LNCaP clone FGC (cell line): ENCODE measurements around the gene SUGP2.

ENCODE experiments used
- DNase-seq: peaks from one replicate; pipeline ENCODE4 v3.0.0-alpha.2; 2011; ENCODE audit warnings: low read depth
- H3K4me3 ChIP-seq: 2 replicates; pipeline ENCODE4 v1.5.1; 2011; ENCODE audit warnings: mild to moderate bottlenecking, low read depth, low read length, control low read depth
- TF ChIP-seq, protein P1 (sequence below): IDR thresholded peaks from 2 replicates; pipeline ENCODE4 v1.5.1; 2012; ENCODE audit warnings: mild to moderate bottlenecking; ENCODE audit not compliant: control insufficient read depth, insufficient read depth; ENCODE audit errors: extremely low read depth

Gene SUGP2

DNA sequence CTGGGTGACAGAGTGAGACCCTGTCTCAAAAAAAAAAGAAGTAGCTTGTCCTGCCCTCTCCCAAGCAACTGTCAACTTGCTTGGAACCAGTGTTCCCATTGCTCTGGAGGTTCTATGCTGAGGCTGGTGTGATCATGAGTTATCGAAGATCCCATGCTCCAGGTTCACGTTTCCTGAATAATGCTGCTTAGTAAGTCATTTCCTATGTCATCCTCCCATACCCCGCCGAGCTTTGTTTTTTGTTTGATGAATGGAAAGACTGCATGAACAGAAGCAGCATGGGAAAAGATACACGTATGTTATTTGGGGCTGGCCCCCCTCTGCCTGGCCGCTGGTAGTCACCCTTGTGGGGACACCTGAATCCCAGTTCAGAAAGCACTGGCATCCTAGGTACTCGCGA lies 41.8 kb upstream of the SUGP2 start:
- DNase-seq: no peak
- TF ChIP-seq, protein P1, sequence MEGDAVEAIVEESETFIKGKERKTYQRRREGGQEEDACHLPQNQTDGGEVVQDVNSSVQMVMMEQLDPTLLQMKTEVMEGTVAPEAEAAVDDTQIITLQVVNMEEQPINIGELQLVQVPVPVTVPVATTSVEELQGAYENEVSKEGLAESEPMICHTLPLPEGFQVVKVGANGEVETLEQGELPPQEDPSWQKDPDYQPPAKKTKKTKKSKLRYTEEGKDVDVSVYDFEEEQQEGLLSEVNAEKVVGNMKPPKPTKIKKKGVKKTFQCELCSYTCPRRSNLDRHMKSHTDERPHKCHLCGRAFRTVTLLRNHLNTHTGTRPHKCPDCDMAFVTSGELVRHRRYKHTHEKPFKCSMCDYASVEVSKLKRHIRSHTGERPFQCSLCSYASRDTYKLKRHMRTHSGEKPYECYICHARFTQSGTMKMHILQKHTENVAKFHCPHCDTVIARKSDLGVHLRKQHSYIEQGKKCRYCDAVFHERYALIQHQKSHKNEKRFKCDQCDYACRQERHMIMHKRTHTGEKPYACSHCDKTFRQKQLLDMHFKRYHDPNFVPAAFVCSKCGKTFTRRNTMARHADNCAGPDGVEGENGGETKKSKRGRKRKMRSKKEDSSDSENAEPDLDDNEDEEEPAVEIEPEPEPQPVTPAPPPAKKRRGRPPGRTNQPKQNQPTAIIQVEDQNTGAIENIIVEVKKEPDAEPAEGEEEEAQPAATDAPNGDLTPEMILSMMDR: no peak
- no peak overlapping the region for H3K4me3 ChIP-seq

DNA sequence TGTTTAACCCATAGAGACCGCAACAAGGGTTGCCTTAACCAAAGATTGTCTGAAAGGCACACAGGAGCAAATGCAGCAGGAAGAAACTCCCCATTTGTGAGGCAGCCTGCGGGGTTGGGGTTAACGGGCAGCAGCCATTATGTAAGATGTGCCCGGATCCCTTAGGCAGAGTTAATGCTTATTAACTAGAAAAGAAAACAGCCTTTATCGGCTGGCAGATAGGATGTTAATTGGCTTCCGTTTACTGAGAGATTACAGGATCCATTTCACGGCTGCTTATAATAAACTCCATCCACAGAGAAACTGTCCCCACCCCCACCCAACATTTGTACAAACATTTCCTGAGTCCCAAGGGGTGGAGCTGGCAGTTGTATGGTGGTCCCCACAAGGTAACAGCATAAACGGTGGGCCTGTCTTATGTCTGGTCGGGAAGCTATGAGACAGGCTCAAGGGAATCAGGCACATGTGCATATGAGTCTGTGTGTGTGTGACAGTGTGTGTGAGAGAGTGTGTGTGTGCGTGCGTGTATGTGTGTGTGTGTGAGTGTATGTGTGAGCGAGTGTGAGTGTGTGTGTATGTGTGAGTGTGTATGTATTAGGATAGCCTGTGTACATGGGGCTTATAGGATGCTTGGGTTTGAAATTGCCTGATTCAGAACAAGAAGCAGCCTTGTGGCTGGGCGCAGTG lies 41.0 kb upstream of the SUGP2 start:
- H3K4me3 ChIP-seq: no peak overlapping the region
- TF ChIP-seq, protein P1: no peak
- no peak for DNase-seq

GRCh38 chr19:19071897-19072296 lies 38.6 kb upstream of the SUGP2 start:
- no peak for DNase-seq
- H3K4me3 ChIP-seq: no peak overlapping the region
- TF ChIP-seq, protein P1: no peak

DNA sequence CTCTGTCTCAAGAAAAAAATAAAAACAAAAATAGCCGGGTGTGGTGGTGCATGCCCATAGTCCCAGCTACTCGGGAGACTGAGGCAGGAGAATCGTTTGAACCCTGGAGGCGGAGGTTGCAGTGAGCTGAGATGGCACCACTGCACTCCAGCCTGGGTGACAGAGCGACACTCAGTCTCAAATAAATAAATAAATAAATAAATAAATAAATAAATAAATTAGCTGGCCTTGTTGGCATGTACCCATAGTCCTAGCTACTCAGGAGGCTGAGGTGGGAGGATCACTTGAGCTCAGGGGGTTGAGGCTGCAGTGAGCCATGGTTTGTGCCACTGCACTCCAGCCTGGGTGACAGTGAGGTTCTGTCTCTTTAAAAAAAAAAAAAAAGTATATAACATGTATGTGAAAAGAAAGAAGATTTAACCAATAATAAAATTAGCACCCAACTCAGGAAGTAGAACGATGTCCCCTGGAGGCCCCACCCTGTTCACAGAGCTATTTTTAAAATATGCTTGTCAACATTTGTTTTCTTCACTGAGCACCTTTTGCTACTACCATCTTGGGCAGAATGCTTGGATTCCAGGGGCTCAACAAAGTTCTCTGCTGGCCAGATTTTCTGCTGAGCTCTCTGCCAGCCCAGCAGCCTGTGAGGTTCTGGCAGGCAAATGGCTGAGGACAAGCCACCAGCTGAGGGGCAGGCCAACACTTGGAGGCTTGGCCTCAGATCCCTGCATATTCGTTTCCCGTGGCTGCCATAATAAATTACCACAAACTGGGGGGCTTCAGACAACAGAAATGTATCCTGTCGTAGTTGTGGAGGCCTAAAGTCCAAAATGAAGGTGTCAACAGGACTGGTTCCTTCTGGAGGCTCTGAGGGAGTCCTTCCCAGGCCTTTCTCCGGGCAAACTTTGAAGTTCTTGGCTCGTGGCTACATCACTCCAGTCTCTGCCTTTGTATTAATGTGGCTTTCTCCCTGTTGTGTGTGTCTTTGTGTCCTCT lies 35.6 kb upstream of the SUGP2 start:
- DNase-seq: no peak
- TF ChIP-seq, protein P1: no peak
- H3K4me3 ChIP-seq: no peak overlapping the region

- no peak for DNase-seq
- TF ChIP-seq, protein P1: no peak
- no peak overlapping the region for H3K4me3 ChIP-seq
These were observed 34.2 kb upstream of the SUGP2 start for GRCh38 chr19:19067276-19068072.
